H1 (cell line): ENCODE results near the gene CFD. TPM values are rescaled to one million over a fixed set of nuclear protein-coding genes. Genes with fewer than 3 reads are reported as not detected.

Experiments used
- CTCF ChIA-PET: fragments of 300-600 bp; sonication (Branson Sonifier 250); formaldehyde crosslinking; loops from one replicate; lab custom pipeline; 2021; ENCODE audit not compliant: partially characterized antibody; lab: Charles Lee
- POLR2A ChIA-PET: fragments of 300-600 bp; sonication (Branson Sonifier 250); formaldehyde crosslinking; loops from one replicate; lab custom pipeline; 2021; ENCODE audit warnings: inconsistent platforms; ENCODE audit not compliant: partially characterized antibody; lab: Charles Lee
- DNase-seq, 2 experiments: peaks; one replicate each; pipeline versions ENCODE4 v3.0.0 to v3.0.0-alpha.2; 2010 to 2022; ENCODE audit warnings: low spot score in 2 of 2, low read depth in 1 of 2, mixed read lengths in 1 of 2
- FAIRE-seq: peaks from 2 replicates; lab custom pipeline; 2011; peaks lifted over from hg19 to GRCh38; lab: Jason Lieb, UNC
- H2AFZ ChIP-seq: 2 replicates; pipeline ENCODE4 v1.8.1; 2012; ENCODE audit warnings: low read length, inconsistent platforms
- H2AK5ac ChIP-seq: 2 replicates; pipeline ENCODE4 v1.6.1; 2013; ENCODE audit warnings: low read depth, low read length
- H2BK120ac ChIP-seq: replicated peaks from 2 replicates; pipeline ENCODE3; 2013; ENCODE audit warnings: low read depth, low read length, inconsistent platforms
- H2BK12ac ChIP-seq: 2 replicates; pipeline ENCODE4 v1.6.1; 2013; ENCODE audit warnings: low read depth, low read length
- H2BK15ac ChIP-seq: 2 replicates; pipeline ENCODE4 v1.6.1; 2013; ENCODE audit warnings: low read length
- H2BK20ac ChIP-seq: 2 replicates; pipeline ENCODE4 v1.6.1; 2013; ENCODE audit warnings: low read length
- H2BK5ac ChIP-seq: 2 replicates; pipeline ENCODE4 v1.6.1; 2013; ENCODE audit warnings: low read depth, low read length
- H3K14ac ChIP-seq: 2 replicates; pipeline ENCODE4 v1.6.1; 2013; ENCODE audit warnings: inconsistent platforms; ENCODE audit not compliant: insufficient read length
- H3K18ac ChIP-seq: 2 replicates; pipeline ENCODE4 v1.6.1; 2013; ENCODE audit warnings: low read length; ENCODE audit errors: extremely low read depth
- H3K23ac ChIP-seq: 2 replicates; pipeline ENCODE4 v1.6.1; 2013; ENCODE audit warnings: inconsistent platforms; ENCODE audit not compliant: insufficient read length
- H3K23me2 ChIP-seq: 2 replicates; pipeline ENCODE4 v1.6.1; 2013; ENCODE audit warnings: low read depth, low read length
- H3K27ac ChIP-seq: 2 replicates; pipeline ENCODE4 v1.6.1; 2011; ENCODE audit warnings: low read depth, low read length, inconsistent platforms
- H3K27me3 ChIP-seq, 4 experiments: replicated peaks in 1 of 4; 1 replicate in 1 of 4; 2 replicates in 3 of 4; pipeline versions ENCODE4 v1.6.1 to v1.8.1; 2011 to 2013; ENCODE audit warnings: low read length in 3 of 4, mild to moderate bottlenecking in 3 of 4, inconsistent platforms in 2 of 4, mixed read lengths in 2 of 4, moderate library complexity in 1 of 4; ENCODE audit not compliant: control insufficient read depth in 3 of 4, insufficient read depth in 3 of 4; ENCODE audit errors: extremely low read depth in 1 of 4
- H3K36me3 ChIP-seq, 4 experiments: 2 replicates each; pipeline versions ENCODE4 v1.6.1 to v1.8.1; 2011 to 2013; ENCODE audit warnings: mild to moderate bottlenecking in 4 of 4, low read length in 3 of 4, moderate library complexity in 2 of 4, control low read depth in 1 of 4, inconsistent platforms in 1 of 4; ENCODE audit not compliant: insufficient read depth in 4 of 4, control insufficient read depth in 2 of 4
- H3K4ac ChIP-seq: replicated peaks from 2 replicates; pipeline ENCODE3; 2013; ENCODE audit warnings: low read length, low read depth, mixed read lengths, inconsistent platforms; ENCODE audit not compliant: insufficient read length
- H3K4me1 ChIP-seq, 4 experiments: replicated peaks in 1 of 4; 1 replicate in 1 of 4; 2 replicates in 3 of 4; pipeline versions ENCODE4 v1.6.1 to v1.8.1; 2011 to 2013; ENCODE audit warnings: low read length in 3 of 4, inconsistent platforms in 2 of 4, mixed read lengths in 1 of 4; ENCODE audit not compliant: insufficient read depth in 4 of 4, control insufficient read depth in 3 of 4
- H3K4me2 ChIP-seq, 2 experiments: 2 replicates each; pipeline versions ENCODE4 v1.6.1 to v1.8.1; 2011 to 2013; ENCODE audit warnings: low read depth in 2 of 2, low read length in 2 of 2, control low read depth in 1 of 2, inconsistent platforms in 1 of 2, mild to moderate bottlenecking in 1 of 2; ENCODE audit not compliant: insufficient read depth in 1 of 2
- H3K4me3 ChIP-seq, 4 experiments: fragments of 200-600, 300-600 bp in 1 of 4; sonication (generic), shearing (Covaris generic), sonication (Bioruptor Twin) in 1 of 4; 2 replicates each; pipeline versions ENCODE4 v1.5.1 to v1.8.1; 2011 to 2016; ENCODE audit warnings: low read length in 4 of 4, low read depth in 3 of 4, control low read depth in 2 of 4, inconsistent platforms in 2 of 4, mild to moderate bottlenecking in 2 of 4, mixed read lengths in 1 of 4, moderate library complexity in 1 of 4; ENCODE audit not compliant: insufficient read depth in 2 of 4; ENCODE audit errors: extremely low read depth in 1 of 4
- H3K56ac ChIP-seq: replicated peaks from 2 replicates; pipeline ENCODE3; 2013; ENCODE audit warnings: low read depth, mild to moderate bottlenecking, mixed read lengths, low read length, inconsistent platforms; ENCODE audit not compliant: insufficient read length
- H3K79me1 ChIP-seq: 2 replicates; pipeline ENCODE4 v1.6.1; 2013; ENCODE audit warnings: low read depth, low read length, control low read depth
- H3K79me2 ChIP-seq, 2 experiments: 2 replicates each; pipeline versions ENCODE4 v1.6.1 to v1.8.1; 2012 to 2013; ENCODE audit warnings: low read length in 2 of 2, mild to moderate bottlenecking in 2 of 2, inconsistent platforms in 1 of 2; ENCODE audit not compliant: insufficient read depth in 2 of 2, control insufficient read depth in 1 of 2
- H3K9ac ChIP-seq, 4 experiments: replicated peaks in 1 of 4; 1 replicate in 1 of 4; 2 replicates in 3 of 4; pipeline versions ENCODE4 v1.6.1 to v1.8.1; 2011 to 2013; ENCODE audit warnings: low read depth in 3 of 4, low read length in 3 of 4, control low read depth in 2 of 4, mild to moderate bottlenecking in 2 of 4, moderate library complexity in 2 of 4, inconsistent platforms in 1 of 4; ENCODE audit errors: extremely low read depth in 1 of 4
- H3K9me3 ChIP-seq, 2 experiments: 2 replicates each; pipeline versions ENCODE4 v1.6.1 to v1.8.1; 2012 to 2013; ENCODE audit warnings: mild to moderate bottlenecking in 2 of 2, moderate library complexity in 2 of 2, control low read depth in 1 of 2, inconsistent platforms in 1 of 2, low read depth in 1 of 2, low read length in 1 of 2, mixed read lengths in 1 of 2; ENCODE audit not compliant: insufficient read depth in 2 of 2
- H4K20me1 ChIP-seq, 2 experiments: replicated peaks in 1 of 2; 2 replicates each; pipeline versions ENCODE3 to v1.8.1; 2011 to 2013; ENCODE audit warnings: inconsistent platforms in 2 of 2, low read length in 2 of 2, mild to moderate bottlenecking in 1 of 2; ENCODE audit not compliant: insufficient read depth in 2 of 2, control insufficient read depth in 1 of 2
- H4K5ac ChIP-seq: 2 replicates; pipeline ENCODE4 v1.6.1; 2013; ENCODE audit warnings: low read length, low read depth, mixed read lengths, inconsistent platforms; ENCODE audit not compliant: insufficient read length
- H4K8ac ChIP-seq: 2 replicates; pipeline ENCODE4 v1.8.0; 2013; ENCODE audit warnings: mild to moderate bottlenecking, moderate library complexity, low read length, inconsistent platforms; ENCODE audit not compliant: insufficient read depth; ENCODE audit errors: extremely low read depth
- H4K91ac ChIP-seq: replicated peaks from 2 replicates; pipeline ENCODE3; 2013; ENCODE audit warnings: low read length, mixed read lengths, inconsistent platforms; ENCODE audit not compliant: insufficient read length
- BACH1 ChIP-seq: IDR thresholded peaks from 2 replicates; pipeline ENCODE4 v1.6.1; 2012; ENCODE audit warnings: low read length, improper control_type of control experiment
- CTCF ChIP-seq, 3 experiments: IDR thresholded peaks; 1 replicate in 2 of 3; 2 replicates in 1 of 3; pipeline versions ENCODE4 v1.5.1 to v1.6.1; 2011; ENCODE audit warnings: low read length in 3 of 3, mild to moderate bottlenecking in 3 of 3, inconsistent platforms in 2 of 3, low read depth in 1 of 3, moderate library complexity in 1 of 3; ENCODE audit not compliant: insufficient read depth in 1 of 3; ENCODE audit errors: control extremely low read depth in 1 of 3
- JUND ChIP-seq: IDR thresholded peaks from 2 replicates; pipeline ENCODE4 v1.6.1; 2011; ENCODE audit warnings: mild to moderate bottlenecking, improper control_type of control experiment, low read length
- PHF8 ChIP-seq: fragments of 200-600 bp; sonication (generic); conservative IDR thresholded peaks from 2 replicates; pipeline ENCODE4 v1.7.1; 2012; ENCODE audit warnings: low read depth, mild to moderate bottlenecking, inconsistent platforms, low read length, moderate library complexity
- TAF1 ChIP-seq: IDR thresholded peaks from 2 replicates; pipeline ENCODE4 v1.6.1; 2011; ENCODE audit warnings: mild to moderate bottlenecking, low read depth, low read length
- WGBS, 2 experiments: shearing (Covaris generic) in 1 of 2; methylation state at CpG; one replicate each; pipeline versions ENCODE4 v1.1.6 to v1.1.7; 2013 to 2015; ENCODE audit warnings: low lambda C conversion rate in 2 of 2, mixed read lengths in 2 of 2, inconsistent platforms in 1 of 2, low coverage in 1 of 2, missing lambda C conversion rate in 1 of 2; ENCODE audit not compliant: insufficient replicate concordance in 2 of 2, insufficient coverage in 1 of 2, insufficient read length in 1 of 2; ENCODE audit errors: extremely low coverage in 1 of 2, missing lambda C conversion rate in 1 of 2; 5-methylcytosine and 5-hydroxymethylcytosine counted together
- polyA plus RNA-seq, 7 experiments: library from polyadenylated mRNA; depleted of rRNA in 3 of 7; stranded (reverse) in 5 of 7; unstranded in 2 of 7; fragments of >200 nt in 5 of 7; fragments of 200-250 nt in 2 of 7; gene quantifications; 1 replicate in 5 of 7; 2 replicates in 1 of 7; 4 replicates in 1 of 7; pipeline versions ENCODE4 v1.2.1 to v1.2.3, GENCODE V29; 2011 to 2013; ENCODE audit warnings: missing spikeins in 2 of 7, mixed read lengths in 2 of 7
- total RNA-seq: library from RNA; stranded (reverse); fragmentation: NEBNext Ultra II Directional; extraction: Animal tissue kit (Norgen Biotek cat#: 25700); gene quantifications from 2 replicates; pipeline ENCODE4 v1.2.1, GENCODE V29; 2021

Gene CFD
- total and polyA plus RNA-seq, 2 of the 8 experiments (the other 6 are each of a cell fraction or from before 2014, with no cell fraction given), result 1.7 to 2.8 TPM

- Histone ChIP-seq H3K23me2 (peaks cover 10% of the 10 kb centered on the region; the same call in 1 of the 2 replicates), H2AK5ac (no peak overlapping the region), H2BK15ac (no peak overlapping the region), H4K91ac (peak overlapping the region; percentile 65), H3K4me1 (peaks cover 0 to 7% (median 5%) of the 10 kb centered on the region in 4 experiments; a peak in 5 of 7 replicates), H3K9me3 (no peaks in the 10 kb centered on the region), H3K36me3 (no peaks in the 10 kb centered on the region; a peak in 2 of 8 replicates), H3K4ac (no peak overlapping the region), H4K5ac (peak overlapping the region; percentile 52), H2BK12ac (no peak overlapping the region), H3K27ac (no peak overlapping the region), H2BK120ac (no peak overlapping the region), H3K14ac (no peak overlapping the region), H3K79me2 (peaks cover 0 to 13% of the 10 kb centered on the region in 2 experiments; a peak in 1 of 4 replicates), H3K79me1 (peaks cover 5% of the 10 kb centered on the region; the same call in 1 of the 2 replicates), H3K56ac (no peak overlapping the region), H3K18ac (peak overlapping the region; percentile 90), H3K9ac (peak overlapping the region in 3 of 4 experiments; percentile 31 to 59 (median 50); a peak in 4 of 7 replicates), H3K4me3 (peak overlapping the region; percentile 49 to 95 (median 62)), H4K20me1 (peaks cover 0 to 5% of the 10 kb centered on the region in 2 experiments), H2BK20ac (no peak overlapping the region), H3K4me2 (peak overlapping the region; percentile 29 to 57), H2BK5ac (no peak overlapping the region), H3K23ac (no peak overlapping the region), H4K8ac (no peak overlapping the region; the same call in 1 of the 2 replicates), H2AFZ (no peak overlapping the region), H3K27me3 (no peaks in the 10 kb centered on the region)
- FAIRE-seq (no peak), DNase-seq (peak in 1 of 2 experiments; percentile 75)
- TF ChIP-seq JUND, result no peak
- 0 out of 2 replicates have a peak, but pooled peaks have one; percentile 7 for TF ChIP-seq TAF1
- no peak for TF ChIP-seq BACH1
- peak in 1 of 3 experiments; percentile 1; a peak in 1 of 4 replicates for TF ChIP-seq CTCF (IDR thresholded peaks at IDR 0.05; ENCODE audit: control extremely low read depth in 1 of 3, insufficient read depth in 1 of 3, low read depth in 1 of 3, low read length in 3 of 3)
- 0 out of 2 replicates have a peak, but pooled peaks have one; percentile 36 for TF ChIP-seq PHF8
- WGBS, 2 experiments, result 13% methylated on average over 4 of the region's 64 CpGs; no CpG with 5 or more reads in 1 of the 2 experiments
- ChIA-PET CTCF (no interaction called here), POLR2A (interaction anchor here (1.3 to 12.0 kb wide), 3 partner anchors 9 to 30 kb away, joined by 3 to 277 read pairs (median 4); partner anchors contain the start of gene PTBP1)
Measured at GRCh38 chr19:821231-821824, 38.1 kb upstream of the CFD start.
